ENCODE data around the gene RBM3. TPM values are rescaled to one million over a fixed set of nuclear protein-coding genes. Genes with fewer than 3 reads are reported as not detected.
A peak's percentile ranks its signal among the peaks of the same experiment; 100 is the strongest.

RBM3 gene
- total RNA-seq, 6 experiments from 2014 or later: 151 to 471 (median 406) TPM

GRCh38 chrX:48578661-48579128, 4.4 kb downstream of the RBM3 start:
- peaks cover 33% of the 10 kb centered on the region for H3K4me1 Mint-ChIP-seq (ENCODE audit: low read depth)
- H3K4me3 Mint-ChIP-seq: no peak overlapping the region; the same call in 1 of the 2 replicates
- DNase-seq: no peak
- no peaks in the 10 kb centered on the region for H3K9me3 Mint-ChIP-seq
- peak overlapping the region; percentile 58 for H3K27ac Mint-ChIP-seq
- peaks cover 41% of the 10 kb centered on the region for H3K36me3 Mint-ChIP-seq (ENCODE audit: low read depth)
- no peak for TF ChIP-seq CTCF (IDR thresholded peaks at IDR 0.05)
- H3K27me3 Mint-ChIP-seq (ENCODE audit: insufficient read depth): peaks cover 5% of the 10 kb centered on the region

DNA sequence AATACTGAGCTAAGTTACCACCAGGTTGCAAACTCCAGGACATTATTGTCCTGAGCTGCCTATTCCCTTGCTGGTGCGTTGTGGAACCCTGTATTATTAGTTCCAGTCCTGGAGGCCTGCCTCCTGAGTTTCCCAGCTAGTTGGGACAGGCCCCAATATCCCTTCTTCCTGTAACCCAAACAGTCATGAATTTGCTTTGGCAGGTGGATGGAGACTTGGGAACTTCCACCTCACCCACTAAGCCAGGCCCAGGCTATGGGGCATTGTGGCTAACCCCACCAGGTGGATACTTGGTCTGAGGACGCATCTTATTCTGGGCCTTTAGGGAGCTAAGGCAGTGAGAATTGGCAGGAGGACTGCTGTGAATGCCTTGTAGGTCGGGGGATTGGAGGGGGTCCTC, 5.0 kb downstream of the RBM3 start:
- H3K36me3 Mint-ChIP-seq (ENCODE audit: low read depth): peaks cover 41% of the 10 kb centered on the region
- H3K27ac Mint-ChIP-seq: peak overlapping the region; percentile 58

DNA sequence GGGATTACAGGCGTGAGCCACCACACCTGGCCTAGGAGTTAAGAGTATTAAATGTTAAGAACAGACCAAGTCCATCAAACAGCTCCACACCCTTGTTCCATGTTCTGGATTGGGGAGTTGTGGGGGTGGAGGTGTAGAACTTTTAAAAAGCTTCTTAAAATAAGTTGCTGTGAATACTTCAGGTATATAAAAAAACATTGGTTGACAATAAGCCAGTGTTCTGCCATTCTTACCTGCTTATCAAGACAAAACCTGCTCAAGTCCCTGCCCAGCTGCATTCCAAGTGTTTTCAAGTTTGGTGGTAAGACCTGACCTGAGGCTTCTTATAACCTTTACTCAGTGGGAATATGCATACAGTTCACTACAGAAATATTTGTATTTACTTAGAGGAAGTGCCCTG, 6.4 kb downstream of the RBM3 start:
- peaks cover 2% of the 10 kb centered on the region for H3K27me3 Mint-ChIP-seq (ENCODE audit: insufficient read depth)
- H3K27ac Mint-ChIP-seq: no peak overlapping the region
- H3K4me3 Mint-ChIP-seq: no peak overlapping the region
- no peaks in the 10 kb centered on the region for H3K9me3 Mint-ChIP-seq
- H3K4me1 Mint-ChIP-seq (ENCODE audit: low read depth): peaks cover 25% of the 10 kb centered on the region
- TF ChIP-seq CTCF (IDR thresholded peaks at IDR 0.05): no peak
- H3K36me3 Mint-ChIP-seq (ENCODE audit: low read depth): peaks cover 28% of the 10 kb centered on the region
- no peak for DNase-seq

More for the DNA sequence above, 5.0 kb downstream of the RBM3 start:
- TF ChIP-seq CTCF (IDR thresholded peaks at IDR 0.05): no peak
- Mint-ChIP-seq H3K4me3 (no peak overlapping the region; the same call in 1 of the 2 replicates), H3K9me3 (no peaks in the 10 kb centered on the region), H3K4me1 (ENCODE audit: low read depth) (peaks cover 29% of the 10 kb centered on the region), H3K27me3 (ENCODE audit: insufficient read depth) (peaks cover 5% of the 10 kb centered on the region)
- DNase-seq: no peak

- H3K4me3 Mint-ChIP-seq: no peak overlapping the region
- no peak for DNase-seq
Observed at GRCh38 chrX:48584698-48585097, 10.4 kb downstream of the RBM3 start.

GRCh38 chrX:48589482-48590162, 15.3 kb downstream of the RBM3 start:
- no peak overlapping the region for H3K4me3 Mint-ChIP-seq
- no peak overlapping the region for H3K27ac Mint-ChIP-seq
- no peaks in the 10 kb centered on the region for H3K36me3 Mint-ChIP-seq (ENCODE audit: low read depth)
- H3K27me3 Mint-ChIP-seq (ENCODE audit: insufficient read depth): peaks cover 2% of the 10 kb centered on the region
- no peaks in the 10 kb centered on the region for H3K9me3 Mint-ChIP-seq
- no peak for DNase-seq
- peaks cover 24% of the 10 kb centered on the region for H3K4me1 Mint-ChIP-seq (ENCODE audit: low read depth)
- no peak for TF ChIP-seq CTCF (IDR thresholded peaks at IDR 0.05)

More at GRCh38 chrX:48584698-48585097, 10.4 kb downstream of the RBM3 start:
- Mint-ChIP-seq H3K9me3 (no peaks in the 10 kb centered on the region), H3K27ac (no peak overlapping the region), H3K36me3 (ENCODE audit: low read depth) (peaks cover 4% of the 10 kb centered on the region), H3K27me3 (ENCODE audit: insufficient read depth) (peaks cover 2% of the 10 kb centered on the region), H3K4me1 (ENCODE audit: low read depth) (peaks cover 11% of the 10 kb centered on the region)
- TF ChIP-seq CTCF (IDR thresholded peaks at IDR 0.05): no peak
